Measurements from ENCODE around the gene CCDC85A.

CCDC85A gene

DNA sequence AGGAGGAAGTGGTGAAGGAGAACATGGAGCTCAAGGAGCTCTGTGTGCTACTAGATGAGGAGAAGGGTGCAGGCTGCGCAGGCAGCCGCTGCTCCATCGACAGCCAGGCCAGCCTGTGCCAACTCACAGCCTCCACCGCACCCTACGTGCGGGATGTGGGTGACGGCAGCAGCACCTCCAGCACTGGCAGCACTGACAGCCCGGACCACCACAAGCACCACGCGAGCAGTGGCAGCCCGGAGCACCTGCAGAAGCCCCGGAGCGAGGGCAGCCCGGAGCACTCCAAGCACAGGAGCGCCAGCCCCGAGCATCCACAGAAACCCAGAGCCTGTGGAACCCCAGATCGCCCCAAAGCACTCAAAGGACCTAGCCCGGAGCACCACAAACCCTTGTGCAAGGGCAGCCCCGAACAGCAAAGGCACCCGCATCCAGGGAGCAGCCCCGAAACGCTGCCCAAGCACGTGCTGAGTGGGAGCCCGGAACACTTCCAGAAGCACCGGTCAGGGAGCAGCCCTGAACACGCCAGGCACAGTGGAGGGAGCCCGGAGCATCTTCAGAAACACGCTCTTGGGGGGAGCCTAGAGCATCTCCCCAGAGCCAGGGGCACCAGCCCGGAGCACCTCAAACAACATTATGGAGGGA is 9.0 kb downstream of the CCDC85A start:
- DNase-seq (ENCODE audit: low read depth): no peak

DNA sequence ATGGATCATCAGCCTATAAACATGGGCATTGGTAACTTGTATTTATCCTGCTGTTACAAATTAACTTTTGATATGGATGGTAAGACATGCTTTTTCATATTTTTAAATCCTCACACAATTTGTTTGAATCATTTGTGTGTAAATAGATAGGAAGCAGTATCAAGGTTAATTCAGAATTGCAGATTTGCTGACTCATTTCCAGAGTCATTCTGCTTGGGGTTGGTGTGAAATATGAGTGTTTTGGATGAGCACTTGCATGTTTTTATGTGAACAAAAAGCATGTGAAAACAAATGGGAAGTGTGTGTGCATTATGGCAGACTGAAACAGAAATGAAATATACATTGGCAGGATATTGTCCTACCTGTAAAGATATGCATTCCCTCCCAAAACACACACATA is 11.8 kb downstream of the CCDC85A start:
- DNase-seq (ENCODE audit: low read depth): no peak

DNA sequence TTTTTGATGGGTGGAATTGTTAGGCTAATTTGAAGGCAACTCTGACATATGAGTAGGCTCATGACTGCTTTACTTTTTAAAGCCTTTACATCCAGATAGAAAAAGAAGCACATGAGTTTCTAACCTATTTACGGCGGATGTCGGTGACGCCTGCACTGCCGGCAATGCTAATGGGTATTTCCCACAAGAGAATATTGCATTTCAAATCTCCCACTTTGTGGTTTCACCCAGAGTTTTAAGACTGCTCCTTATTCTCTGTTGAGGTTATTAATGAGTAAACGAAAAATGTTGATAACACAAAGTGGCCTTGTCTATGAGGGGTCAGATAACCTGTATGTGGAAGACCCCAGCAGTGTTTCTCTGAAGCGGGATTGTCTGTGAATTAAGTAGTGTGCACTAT is 14.0 kb downstream of the CCDC85A start:
- DNase-seq (ENCODE audit: low read depth): no peak

DNA sequence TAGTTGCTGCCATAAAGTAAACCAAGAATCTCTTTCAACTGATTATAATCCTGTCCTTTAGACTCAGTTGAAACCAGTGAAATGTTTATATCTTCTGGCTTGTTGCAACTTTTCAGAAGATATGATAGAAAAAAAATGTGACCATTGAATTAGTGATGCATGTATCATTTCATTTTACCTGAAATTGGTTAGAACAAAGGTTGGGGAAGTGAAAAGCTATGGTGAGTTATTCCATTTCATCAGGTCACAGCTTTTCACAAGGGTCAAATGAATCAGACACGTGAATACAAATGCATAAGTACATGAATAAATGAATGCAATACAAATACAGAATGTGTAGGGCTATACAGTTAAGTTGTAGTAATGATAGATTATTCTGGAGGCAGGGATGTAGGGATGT is 15.1 kb downstream of the CCDC85A start:
- no peak for DNase-seq (ENCODE audit: low read depth)

DNA sequence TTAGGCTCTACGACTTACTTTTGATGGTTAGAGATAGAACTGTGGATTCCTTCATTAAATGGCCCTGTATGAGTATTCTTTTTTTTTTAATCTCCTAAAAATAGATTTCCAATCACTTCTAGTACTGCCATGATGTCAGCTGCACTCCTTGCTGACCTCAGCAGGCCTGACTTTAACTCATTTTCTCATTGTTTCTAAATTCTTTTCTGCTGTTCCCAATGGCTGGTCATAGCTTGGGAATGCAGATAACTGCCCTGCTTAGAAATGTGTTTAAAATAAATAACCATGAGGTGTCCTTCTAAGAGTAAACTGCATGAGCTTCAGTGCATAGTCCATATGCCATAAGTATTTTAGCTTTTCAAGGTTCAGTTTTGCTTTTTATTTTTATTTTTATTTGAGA is 15.7 kb downstream of the CCDC85A start:
- peak; percentile 68 for DNase-seq (ENCODE audit: low read depth)

DNA sequence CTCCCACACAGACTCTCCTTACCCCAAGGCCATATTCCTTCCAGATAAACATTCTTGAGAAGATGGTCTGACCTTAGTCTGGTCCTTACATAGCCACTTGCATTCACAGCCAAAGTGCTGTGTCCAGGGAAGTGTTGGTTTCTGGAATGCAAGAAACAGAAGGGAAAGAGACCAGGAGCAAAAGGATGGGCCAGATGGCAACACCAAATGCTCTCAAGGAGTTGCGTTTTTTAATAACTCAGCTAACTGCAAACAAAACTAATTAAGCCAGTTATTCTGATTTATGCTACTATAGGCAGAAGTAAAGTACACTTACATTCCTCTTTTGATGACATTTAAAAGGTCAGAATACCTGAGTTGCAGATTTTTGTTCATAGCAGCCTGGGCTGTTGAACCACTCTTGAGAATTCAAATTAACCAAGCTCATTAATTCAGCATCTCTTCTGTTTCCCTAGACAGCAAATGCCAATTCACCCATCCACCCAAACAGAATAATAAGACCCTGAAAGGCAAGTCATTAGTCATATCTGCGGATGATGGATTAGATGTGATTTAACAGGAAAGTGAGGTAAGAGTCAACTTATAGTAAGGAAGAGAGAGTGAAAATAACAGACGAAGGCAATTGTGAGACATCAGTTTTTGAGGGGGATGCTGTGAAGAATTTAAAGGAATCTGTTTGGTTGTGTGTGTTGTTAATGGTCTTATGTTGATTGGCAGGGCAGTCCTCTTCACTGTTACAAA is 18.8 kb downstream of the CCDC85A start:
- DNase-seq (ENCODE audit: low read depth): no peak

DNA sequence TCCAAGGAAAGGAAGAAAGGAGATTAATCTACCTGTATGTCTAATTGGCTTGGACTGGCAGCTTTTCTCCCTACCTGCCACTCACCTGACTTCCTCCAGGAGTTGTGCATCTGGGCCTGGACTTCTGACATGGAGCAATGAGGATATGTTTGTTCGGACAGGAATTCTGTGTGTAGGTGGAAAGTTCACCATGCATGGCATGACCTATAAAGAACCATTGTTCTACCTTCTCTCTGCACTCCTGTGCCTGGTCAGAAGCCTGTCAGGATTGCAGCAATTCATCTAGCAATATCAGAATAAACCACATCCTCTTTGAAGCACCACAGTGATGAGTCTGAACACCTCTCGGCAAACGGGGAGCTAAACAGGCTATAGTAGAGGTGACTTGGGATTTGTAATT is 20.8 kb downstream of the CCDC85A start:
- DNase-seq (ENCODE audit: low read depth): no peak

DNA sequence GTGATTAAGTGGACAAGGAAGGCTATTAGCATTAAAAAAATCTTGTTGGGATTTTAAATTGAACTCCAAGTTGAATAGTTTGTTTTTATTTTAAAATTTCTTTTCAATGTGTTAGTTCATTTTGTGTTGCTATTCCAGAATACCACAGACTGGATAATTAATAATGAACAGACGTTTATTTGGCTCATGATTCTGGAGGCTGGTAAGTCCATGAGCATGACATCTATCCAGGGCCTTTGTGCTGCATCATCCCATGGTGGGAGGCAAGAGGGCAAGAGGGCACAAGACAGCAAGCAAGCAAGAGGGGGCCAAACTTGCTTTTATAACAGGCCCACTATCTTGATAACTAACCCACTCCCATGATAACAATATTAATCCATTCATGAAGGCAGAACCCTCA is 22.5 kb downstream of the CCDC85A start:
- DNase-seq (ENCODE audit: low read depth): no peak

DNA sequence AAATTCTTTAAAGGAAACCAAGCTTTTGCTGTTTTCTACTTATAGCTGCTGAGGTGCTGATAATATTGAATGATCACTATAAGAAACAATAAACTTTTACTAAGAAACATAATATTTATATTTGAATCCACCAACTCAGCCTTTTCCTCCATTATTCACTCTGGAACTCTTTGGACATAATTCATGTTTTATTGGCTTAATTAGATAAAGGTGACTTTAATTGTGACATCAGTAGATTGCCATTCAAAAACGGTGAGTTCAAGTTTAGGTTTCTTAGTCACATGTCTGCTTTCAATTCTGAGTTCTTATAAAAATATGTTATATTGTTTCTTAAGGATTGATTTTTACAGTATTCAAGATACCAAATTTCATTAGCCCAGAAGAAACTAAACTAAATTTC is 24.0 kb downstream of the CCDC85A start:
- no peak for DNase-seq (ENCODE audit: low read depth)

DNA sequence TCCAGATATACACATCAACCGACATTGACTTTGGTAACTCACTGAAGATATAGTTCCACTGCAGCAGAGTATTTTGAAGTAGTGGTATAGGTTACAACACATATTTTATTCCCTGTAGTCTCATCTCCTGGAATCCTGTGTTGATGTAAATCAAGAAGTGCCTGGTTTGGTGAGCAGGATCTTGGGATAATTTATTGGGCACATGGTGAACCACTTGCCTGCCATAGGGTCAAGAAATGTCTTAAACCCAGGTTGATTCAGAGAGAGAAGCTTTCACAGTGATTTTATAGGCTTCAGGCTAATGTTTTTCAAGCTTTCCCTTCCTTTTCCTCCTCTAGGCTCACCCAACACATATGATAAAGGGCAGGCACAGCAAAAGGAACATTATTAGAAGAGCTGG is 24.6 kb downstream of the CCDC85A start:
- no peak for DNase-seq (ENCODE audit: low read depth)

DNA sequence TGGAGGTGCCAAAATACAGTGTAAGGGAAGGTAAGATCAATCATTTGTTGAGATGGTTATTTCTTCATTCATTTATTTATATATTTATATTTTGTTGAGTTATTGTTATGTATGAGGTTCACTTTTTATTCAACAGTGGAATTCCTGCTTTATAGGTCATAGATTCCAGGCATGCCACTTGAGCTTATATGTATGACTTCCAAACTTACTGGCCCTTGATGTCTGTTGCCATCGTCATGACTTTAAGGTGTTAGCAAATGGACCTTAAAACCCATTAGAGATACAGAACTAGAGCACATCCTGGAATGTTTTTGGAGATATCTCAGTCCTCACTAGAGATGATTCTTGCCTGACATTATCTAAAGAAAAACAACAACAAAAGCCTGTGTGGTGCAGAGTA is 25.9 kb downstream of the CCDC85A start:
- DNase-seq (ENCODE audit: low read depth): no peak

DNA sequence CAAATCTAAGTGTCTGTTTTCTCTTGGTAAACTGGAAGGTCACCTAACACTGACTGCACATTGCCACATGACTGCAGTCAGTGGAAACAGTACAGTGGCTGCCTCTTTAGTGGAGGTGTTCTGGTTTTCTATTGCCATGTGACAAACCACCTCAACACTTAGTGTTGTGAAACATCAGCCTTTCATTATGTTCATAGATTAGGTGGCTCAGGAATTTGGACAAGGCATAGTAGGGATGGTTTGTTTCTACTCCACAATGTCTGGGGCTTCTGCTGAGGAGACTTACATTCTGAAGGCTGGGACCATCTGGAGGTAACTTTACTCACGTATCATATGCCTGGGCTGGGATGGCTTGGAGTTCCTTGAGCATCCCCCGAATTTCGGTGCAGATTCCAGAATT is 26.5 kb downstream of the CCDC85A start:
- no peak for DNase-seq (ENCODE audit: low read depth)

DNA sequence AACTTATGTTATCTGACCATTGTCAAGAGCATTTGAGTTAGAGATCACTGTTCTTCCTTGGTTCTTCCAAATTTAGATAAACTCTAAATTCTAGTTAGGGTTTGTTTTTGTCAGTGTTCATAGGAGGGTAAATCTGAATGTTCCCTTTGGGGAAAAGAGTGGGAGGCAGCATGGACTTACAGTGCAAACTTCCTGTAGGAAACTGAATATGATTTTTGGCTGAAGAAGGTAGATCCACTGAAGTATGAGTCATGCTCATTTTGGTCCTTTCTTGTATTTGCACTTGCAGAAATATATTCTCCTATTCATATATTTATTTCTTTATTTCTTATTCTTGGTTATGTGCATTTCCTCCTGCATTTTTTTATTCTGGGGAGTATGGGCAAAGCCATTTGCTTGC is 27.3 kb downstream of the CCDC85A start:
- DNase-seq (ENCODE audit: low read depth): no peak

DNA sequence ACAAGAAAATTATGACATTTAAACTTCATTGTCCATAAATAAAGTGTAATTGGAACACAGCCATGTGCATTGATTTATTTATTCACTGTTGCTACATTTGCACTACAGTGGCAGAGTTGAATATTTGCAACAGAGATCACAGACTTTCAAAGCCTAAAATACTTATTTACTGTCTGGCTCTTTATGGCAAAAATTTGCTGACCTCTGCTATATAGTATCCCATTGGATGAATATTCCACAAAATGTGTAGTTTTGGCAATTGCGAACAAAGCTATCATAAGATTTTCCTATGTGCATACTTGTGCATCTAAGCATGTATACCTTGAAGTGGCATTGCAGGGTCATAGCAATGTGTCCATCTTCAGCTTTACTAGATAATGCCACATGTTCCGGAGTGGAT is 32.1 kb downstream of the CCDC85A start:
- no peak for DNase-seq (ENCODE audit: low read depth)

DNA sequence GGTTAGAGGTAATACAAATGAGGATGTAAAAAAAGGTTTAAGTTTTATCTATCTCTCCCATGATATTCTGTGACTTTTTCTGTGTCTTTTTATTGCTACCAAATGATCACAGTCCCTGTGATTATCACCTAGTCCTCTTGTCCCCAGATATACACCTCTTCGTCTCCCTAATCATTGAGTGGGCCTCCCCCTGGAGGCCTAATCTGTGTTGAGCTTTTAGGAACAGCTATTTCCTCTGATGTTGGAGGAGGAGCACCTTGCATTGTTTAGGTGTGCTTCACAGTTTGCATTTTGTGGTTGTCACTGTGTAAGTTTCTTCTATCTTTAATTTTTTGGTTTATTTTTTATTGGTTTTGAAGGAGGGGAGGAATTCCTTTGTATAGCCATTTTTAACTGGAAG is 33.3 kb downstream of the CCDC85A start:
- no peak for DNase-seq (ENCODE audit: low read depth)

DNA sequence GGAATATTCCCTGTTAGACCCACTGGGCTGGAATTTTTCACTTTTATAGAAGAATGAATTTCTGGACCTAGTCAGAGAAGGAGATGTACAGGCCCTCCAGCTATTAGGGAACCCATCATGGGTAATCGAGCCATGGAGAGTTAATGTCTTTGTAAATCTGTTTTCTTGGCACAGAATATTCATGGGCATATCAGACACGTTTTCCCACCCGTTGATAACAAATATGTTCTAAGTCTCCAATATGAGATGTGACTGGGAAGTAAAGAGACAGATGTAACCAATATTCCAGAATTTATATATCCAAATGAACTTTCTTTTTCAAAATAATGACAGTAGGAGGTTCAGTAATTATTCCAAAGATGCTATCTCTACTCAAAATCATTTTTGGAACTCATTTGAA is 38.7 kb downstream of the CCDC85A start:
- no peak for DNase-seq (ENCODE audit: low read depth)

DNA sequence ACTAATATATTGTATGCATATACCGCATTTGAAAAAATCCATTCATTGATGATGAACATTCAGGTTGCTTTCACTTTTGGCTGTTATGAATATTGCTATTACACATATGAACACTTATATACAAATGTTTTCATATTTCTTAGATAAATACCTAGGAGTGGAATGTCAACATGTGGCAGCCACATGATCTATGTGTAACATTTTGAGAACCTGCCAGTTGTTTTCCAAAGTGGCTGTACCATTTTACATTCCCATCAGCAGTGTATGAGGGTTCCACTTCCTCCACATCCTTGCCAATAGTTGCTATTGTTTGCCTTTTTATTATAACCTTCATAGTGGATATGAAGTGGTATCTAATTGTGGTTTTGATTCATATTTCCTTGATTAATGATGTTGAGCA is 40.5 kb downstream of the CCDC85A start:
- no peak for DNase-seq (ENCODE audit: low read depth)

DNA sequence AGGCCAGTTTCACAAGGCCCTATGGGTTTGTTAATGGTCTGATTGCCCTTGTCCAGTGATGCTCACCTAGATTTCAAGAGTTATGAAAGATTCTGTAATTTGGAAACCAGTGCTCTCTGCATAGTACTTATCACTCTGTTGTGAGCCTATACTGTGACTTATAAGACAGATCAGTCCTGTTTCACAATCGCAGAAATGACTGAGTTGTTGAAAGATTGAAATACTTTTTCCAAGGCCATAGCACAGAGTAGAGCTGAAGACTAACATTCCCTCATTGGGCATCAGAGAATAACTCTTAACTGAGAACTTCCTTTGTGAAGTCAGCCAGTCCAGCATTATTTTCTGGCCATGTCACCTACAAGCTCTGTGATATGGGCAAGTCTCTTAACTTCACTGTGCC is 44.0 kb downstream of the CCDC85A start:
- no peak for DNase-seq (ENCODE audit: low read depth)

DNA sequence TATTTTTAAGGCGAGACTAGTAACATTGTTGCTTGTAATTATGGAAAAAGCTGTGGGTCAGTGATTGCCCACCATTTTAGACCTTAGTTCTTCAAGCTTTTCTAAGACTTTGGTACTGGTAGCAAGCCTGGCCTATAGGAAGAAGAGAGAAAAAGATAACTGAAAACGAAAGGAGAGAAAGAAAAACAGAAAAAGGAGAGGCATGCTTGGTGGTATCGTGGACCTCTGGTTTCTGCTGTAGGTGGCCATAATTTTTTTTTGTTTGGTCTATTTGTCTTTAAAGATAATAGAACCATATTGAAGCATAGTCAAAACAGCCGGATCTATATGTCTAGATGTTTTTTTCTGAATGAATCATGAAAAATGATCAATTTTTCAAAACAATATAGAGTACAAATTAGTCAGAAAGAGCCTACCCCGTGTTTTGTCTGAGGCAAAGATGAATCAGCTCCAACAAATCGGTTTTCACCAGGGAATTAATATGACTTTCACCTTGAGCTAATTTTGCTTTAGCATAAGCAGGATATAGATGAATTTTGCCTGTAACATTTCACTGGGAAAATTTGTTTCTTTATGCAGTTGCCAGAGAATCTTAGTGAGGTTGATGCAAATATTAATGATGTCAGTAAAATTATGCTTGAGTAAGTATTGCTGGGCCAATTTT is 45.7 kb downstream of the CCDC85A start:
- no peak for DNase-seq (ENCODE audit: low read depth)

DNA sequence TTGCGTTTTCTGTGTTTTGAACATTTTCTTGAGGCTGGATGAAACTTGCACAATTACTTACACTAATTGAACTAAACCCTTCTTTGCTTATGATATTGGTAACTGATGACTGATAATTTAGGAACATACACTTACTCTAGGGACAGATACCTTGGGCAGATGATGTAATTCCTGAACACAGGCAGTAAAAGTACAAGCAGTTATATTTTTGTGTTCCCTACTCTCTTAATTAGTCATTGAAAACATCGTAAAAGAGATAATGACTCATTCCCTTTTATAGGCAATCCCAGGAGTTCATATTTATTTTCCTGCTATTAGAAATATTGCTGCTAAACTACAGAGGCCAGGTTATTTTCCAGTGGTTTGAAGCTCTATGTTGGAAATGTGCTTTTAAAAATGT is 46.4 kb downstream of the CCDC85A start:
- DNase-seq (ENCODE audit: low read depth): no peak

DNA sequence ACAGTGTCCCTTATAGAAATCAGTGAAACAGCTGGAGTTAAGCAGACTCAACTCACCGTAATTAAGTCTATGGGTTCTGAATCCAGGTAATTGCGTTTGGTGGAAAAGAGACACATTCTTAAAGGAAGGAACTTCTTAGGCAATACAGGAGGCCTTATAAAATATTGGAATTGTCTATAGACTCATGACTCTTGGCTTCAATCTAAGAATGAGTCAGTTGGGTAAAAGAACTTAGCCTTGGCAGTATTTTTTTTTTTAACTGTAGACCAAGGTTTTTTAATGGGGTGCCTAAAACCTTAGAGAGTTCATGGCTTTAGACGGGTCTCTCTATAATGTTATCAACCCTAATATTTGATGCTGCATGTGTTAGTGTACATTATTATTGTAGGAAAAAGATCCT is 47.6 kb downstream of the CCDC85A start:
- no peak for DNase-seq (ENCODE audit: low read depth)

DNA sequence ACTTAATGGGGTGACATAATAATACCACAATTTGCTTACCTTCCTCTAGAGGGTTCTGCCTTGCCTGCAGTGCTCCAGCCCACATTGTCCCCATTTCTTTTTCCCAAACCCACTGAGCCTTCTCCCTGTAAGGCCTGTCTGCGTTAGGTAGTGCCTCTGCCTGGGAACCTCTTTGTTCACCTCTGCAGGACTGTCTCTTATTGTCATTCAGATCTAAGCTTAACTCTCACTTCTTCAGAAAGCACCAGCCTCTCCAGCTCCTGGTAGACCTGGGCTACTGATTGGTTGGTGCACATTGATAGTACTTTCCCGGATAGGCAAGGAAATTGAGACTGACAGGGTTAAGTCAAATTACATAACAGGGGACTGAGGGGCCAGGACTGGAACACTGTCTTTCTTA is 49.1 kb downstream of the CCDC85A start:
- no peak for DNase-seq (ENCODE audit: low read depth)

DNA sequence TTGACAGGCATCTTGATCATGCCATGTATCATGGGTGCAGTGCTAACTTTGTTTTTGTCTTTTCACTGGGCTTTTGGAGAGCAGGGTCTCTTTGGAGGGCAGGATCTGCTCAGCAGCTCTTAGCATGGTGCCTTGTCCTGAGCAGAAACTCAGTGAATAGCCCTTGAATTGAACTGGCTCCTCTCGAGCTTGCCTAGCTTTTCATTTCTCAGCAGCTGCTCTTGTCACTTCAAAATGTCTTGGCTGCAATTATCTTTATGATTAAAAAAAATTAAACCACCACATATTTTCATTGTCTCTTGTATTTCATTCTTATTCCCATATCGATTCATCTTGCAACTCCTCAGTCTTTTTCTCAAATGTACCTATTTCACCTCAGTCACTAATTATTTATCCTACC is 50.5 kb downstream of the CCDC85A start:
- DNase-seq (ENCODE audit: low read depth): no peak

DNA sequence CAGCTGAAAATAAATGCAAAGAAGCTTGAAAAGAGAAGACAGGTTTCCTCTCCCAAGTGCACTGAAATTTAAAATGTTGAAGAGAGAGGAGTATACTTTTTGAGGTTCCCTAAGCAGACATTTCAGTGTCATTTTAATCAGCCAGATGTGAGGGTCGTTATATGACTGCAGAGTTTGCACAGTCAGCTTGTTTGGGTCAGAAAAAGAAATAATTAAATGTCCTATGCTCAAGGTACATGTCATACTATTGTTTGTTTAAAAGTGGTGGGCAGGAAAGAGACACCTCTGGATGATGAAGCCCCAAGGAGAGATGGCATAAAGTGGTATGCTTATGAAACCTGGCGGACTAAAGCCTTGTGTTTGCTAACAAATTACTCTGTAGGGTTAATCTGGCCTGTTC is 55.2 kb downstream of the CCDC85A start:
- no peak for DNase-seq (ENCODE audit: low read depth)

All from non-pigmented ciliary epithelial cell (primary cell).